NT2/D1 (cell line): ENCODE results near the gene SYNJ1.
"Not testable (repeated sequence)": the region's sequence is repeated elsewhere in the genome, so short reads cannot be mapped to it uniquely, and the experiment has no call there.

ENCODE experiments used
- DNase-seq: peaks from one replicate; pipeline ENCODE4 v3.0.0-alpha.2; 2011; ENCODE audit warnings: low read depth, low spot score
- H3K27me3 ChIP-seq: 2 replicates; pipeline ENCODE4 v1.6.0; 2011; ENCODE audit warnings: mild to moderate bottlenecking; ENCODE audit not compliant: insufficient read length, insufficient read depth
- H3K36me3 ChIP-seq: 2 replicates; pipeline ENCODE4 v1.6.1; 2011; ENCODE audit warnings: mild to moderate bottlenecking, low read length, mixed read lengths; ENCODE audit not compliant: insufficient read depth, insufficient read length
- H3K4me1 ChIP-seq: 2 replicates; pipeline ENCODE4 v1.5.1; 2011; ENCODE audit not compliant: insufficient read depth, insufficient read length
- H3K4me3 ChIP-seq: 2 replicates; pipeline ENCODE4 v1.5.1; 2011; ENCODE audit warnings: low read depth; ENCODE audit not compliant: insufficient read length
- H3K9ac ChIP-seq: 2 replicates; pipeline ENCODE4 v1.6.0; 2011; ENCODE audit warnings: low read depth; ENCODE audit not compliant: insufficient read length
- H3K9me3 ChIP-seq: 2 replicates; pipeline ENCODE4 v1.5.1; 2011; ENCODE audit warnings: mild to moderate bottlenecking, low read length; ENCODE audit not compliant: insufficient read depth
- SUZ12 ChIP-seq: IDR thresholded peaks from 2 replicates; pipeline ENCODE4 v1.6.1; 2011; ENCODE audit not compliant: insufficient read length, insufficient read depth; ENCODE audit errors: extremely low read depth
- YY1 ChIP-seq: IDR thresholded peaks from 2 replicates; pipeline ENCODE4 v1.6.1; 2011; ENCODE audit not compliant: insufficient read length, insufficient read depth
- ZNF274 ChIP-seq: IDR thresholded peaks from 2 replicates; pipeline ENCODE4 v1.6.1; 2011; ENCODE audit warnings: mild to moderate bottlenecking, low read depth, low read length

SYNJ1 gene

DNA sequence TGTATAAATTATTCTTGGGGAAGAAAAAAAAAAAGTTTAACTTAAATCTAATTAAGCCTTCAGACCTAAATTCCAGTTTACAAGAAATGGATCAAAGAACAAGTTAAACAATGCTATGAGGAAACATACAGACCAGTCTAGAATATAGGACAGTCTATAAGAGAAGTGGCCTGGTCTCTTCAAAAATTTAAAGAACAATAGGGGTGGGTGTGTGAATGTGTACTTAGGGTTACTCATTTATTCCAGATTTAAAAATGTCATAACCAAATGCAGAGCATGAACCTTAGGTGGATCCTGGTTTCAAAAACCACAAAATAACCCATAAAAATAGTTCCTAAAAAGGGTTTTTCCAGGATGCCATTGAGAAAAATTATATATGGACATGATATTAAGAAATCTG is 21.8 kb upstream of the SYNJ1 start:
- no peaks in the 10 kb centered on the region for H3K9me3 ChIP-seq
- no peak for TF ChIP-seq SUZ12
- no peak for TF ChIP-seq ZNF274
- TF ChIP-seq YY1: no peak
- H3K9ac ChIP-seq: no peak overlapping the region
- no peak for DNase-seq
- no peaks in the 10 kb centered on the region for H3K4me1 ChIP-seq
- peaks cover 89% of the 10 kb centered on the region for H3K36me3 ChIP-seq
- no peak overlapping the region for H3K4me3 ChIP-seq
- H3K27me3 ChIP-seq: no peaks in the 10 kb centered on the region

DNA sequence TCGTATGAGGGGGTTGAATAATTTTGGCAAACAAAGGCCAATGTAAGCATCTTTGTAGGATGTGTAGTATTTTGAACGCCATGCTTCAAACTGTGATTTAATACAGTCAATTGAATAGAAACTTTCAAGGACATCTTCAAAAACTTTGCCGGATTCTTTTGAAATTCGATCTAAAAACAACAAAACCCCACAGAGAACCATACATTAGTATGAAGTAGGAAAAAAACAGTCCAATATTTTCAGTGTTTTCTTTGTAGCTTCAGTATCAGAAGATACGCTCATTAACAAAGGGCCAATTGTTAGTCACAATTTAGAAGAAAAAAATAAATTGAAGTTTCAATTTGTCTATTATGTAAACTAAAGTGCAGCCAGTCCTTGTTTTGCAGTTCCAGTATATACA is 20.7 kb upstream of the SYNJ1 start:
- Histone ChIP-seq H3K36me3 (peaks cover 89% of the 10 kb centered on the region), H3K9me3 (no peaks in the 10 kb centered on the region), H3K27me3 (no peaks in the 10 kb centered on the region), H3K4me3 (no peak overlapping the region), H3K4me1 (no peaks in the 10 kb centered on the region), H3K9ac (no peak overlapping the region)
- TF ChIP-seq SUZ12 (no peak), ZNF274 (no peak), YY1 (no peak)
- DNase-seq: no peak

DNA sequence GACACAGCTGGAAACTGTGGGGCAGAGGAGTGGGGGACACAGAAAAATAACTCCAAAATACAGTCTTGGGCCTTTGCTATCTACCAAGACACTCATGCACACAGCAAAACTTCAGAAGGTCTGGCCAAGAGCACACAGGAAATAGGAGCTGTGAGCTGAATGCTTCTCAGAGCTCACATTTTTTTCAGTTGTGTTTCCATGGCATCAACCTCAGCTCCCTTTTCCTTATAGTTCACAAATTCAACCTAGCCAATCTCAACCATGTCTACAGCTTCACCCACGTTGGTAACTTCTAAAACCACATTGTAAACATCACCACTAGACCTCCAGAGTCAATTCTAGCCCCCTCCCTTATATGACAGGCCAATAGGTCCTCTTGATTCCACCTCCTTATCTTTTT is 19.6 kb upstream of the SYNJ1 start:
- Histone ChIP-seq H3K27me3 (no peaks in the 10 kb centered on the region), H3K9me3 (no peaks in the 10 kb centered on the region), H3K9ac (no peak overlapping the region), H3K4me3 (no peak overlapping the region), H3K36me3 (peaks cover 90% of the 10 kb centered on the region), H3K4me1 (no peaks in the 10 kb centered on the region)
- no peak for DNase-seq
- TF ChIP-seq ZNF274 (no peak), YY1 (no peak), SUZ12 (no peak)

DNA sequence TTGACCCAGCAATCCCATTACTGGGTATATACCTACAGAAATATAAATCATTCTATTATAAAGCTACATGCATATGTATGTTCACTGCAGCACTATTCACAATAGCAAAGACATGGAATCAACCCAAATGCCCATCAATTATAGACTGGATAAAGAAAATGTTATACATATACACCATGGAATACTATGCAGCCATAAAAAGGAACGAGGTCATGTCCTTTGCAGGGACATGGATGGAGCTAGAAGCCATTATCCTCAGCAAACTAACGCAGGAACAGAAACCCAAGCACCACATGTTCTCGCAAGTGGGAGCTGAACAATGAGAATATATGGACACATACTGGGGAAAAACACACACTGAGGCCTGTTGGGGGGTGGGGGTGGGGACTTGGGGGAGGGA is 18.9 kb upstream of the SYNJ1 start:
- not testable (repeated sequence) for H3K4me1 ChIP-seq, H3K9me3 ChIP-seq, H3K9ac ChIP-seq, H3K27me3 ChIP-seq, DNase-seq, H3K4me3 ChIP-seq
- H3K36me3 ChIP-seq: peaks cover 91% of the 10 kb centered on the region

DNA sequence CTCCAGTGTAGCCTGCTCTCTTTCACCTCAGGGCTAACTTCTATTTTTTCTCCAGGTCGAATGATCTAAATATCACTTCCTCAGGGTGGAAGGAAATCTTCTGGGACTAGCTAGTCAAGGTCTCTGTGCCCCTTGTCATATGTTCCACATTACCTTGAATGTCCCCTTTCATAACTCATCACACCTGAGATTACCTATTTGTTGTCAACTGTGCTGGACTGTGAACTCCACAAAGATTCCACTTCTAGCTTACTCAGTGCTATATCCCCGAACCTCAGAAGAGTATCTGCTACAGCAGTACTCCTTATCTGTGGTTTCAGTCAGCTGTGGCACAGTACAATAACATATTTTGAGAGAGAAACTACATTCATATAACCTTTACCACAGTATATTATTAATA is 14.6 kb upstream of the SYNJ1 start:
- no peaks in the 10 kb centered on the region for H3K9me3 ChIP-seq
- no peak for DNase-seq
- no peaks in the 10 kb centered on the region for H3K27me3 ChIP-seq
- peaks cover 2% of the 10 kb centered on the region for H3K4me1 ChIP-seq
- no peak overlapping the region for H3K4me3 ChIP-seq
- no peak for TF ChIP-seq ZNF274
- TF ChIP-seq SUZ12: no peak
- TF ChIP-seq YY1: no peak
- H3K9ac ChIP-seq: no peak overlapping the region
- peaks cover 96% of the 10 kb centered on the region for H3K36me3 ChIP-seq

DNA sequence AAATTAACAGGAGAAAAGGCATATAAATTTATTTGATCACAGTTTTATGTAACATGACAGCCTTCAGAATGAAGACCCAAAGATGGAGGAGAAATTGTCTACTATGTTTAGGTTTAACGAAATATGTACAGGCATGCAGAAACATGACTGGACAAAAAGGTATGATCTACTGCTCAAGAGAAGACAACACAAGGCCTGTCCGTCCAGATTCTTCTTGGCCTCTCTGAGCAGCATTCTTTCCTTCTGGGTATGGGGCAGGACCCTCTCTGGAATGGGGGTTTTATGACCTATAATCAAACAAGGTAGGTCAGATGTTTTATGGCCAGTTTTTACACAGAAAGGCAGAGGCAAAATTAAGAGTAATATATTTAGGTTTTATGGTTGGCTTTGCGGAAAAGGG is 13.5 kb upstream of the SYNJ1 start:
- H3K27me3 ChIP-seq: no peaks in the 10 kb centered on the region
- peaks cover 97% of the 10 kb centered on the region for H3K36me3 ChIP-seq
- DNase-seq: no peak
- no peaks in the 10 kb centered on the region for H3K9me3 ChIP-seq
- no peak overlapping the region for H3K4me3 ChIP-seq
- TF ChIP-seq YY1 (no peak), ZNF274 (no peak), SUZ12 (no peak)
- peaks cover 2% of the 10 kb centered on the region for H3K4me1 ChIP-seq
- H3K9ac ChIP-seq: no peak overlapping the region

DNA sequence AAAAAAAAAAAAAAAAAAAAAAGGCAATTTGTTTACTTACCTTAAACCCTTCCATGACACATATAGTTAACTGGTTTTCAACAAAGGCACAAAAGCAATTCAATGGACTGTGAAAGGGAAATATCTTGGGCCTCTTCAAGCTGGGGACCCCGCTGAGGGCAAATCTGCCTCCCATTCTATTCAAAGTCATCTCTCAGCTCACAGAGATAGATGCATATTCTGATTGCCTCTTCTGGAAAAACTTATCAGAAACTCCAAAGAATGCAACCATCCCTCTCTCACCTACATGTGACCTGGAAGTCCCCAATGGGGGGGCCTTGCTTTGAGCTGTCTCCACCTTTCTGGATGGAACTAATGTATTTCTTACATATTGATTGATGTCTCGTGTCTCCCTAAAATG is 12.1 kb upstream of the SYNJ1 start:
- no peak overlapping the region for H3K9ac ChIP-seq
- peaks cover 93% of the 10 kb centered on the region for H3K36me3 ChIP-seq
- no peaks in the 10 kb centered on the region for H3K27me3 ChIP-seq
- no peaks in the 10 kb centered on the region for H3K9me3 ChIP-seq
- TF ChIP-seq YY1: no peak
- no peak for TF ChIP-seq ZNF274
- no peak for TF ChIP-seq SUZ12
- H3K4me1 ChIP-seq: peaks cover 2% of the 10 kb centered on the region
- no peak for DNase-seq
- H3K4me3 ChIP-seq: no peak overlapping the region

DNA sequence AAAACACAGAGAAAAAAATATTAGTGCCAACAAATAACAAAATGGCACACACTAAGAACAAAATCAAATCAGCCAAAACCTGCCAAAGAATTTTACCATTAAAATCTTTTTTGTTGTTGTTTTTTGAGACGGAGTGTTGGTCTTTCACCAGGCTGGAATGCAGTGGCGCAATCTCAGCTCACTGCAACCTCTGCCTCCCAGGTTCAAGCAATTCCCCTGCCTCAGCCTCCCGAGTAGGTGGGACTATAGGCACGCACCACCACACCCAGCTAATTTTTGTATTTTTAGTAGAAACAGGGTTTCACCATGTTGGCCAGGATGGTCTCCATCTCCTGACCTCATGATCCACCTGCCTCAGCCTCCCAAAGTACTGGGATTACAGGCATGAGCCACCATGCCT is 8.3 kb upstream of the SYNJ1 start:
- H3K9me3 ChIP-seq, H3K9ac ChIP-seq, DNase-seq, H3K4me3 ChIP-seq, H3K27me3 ChIP-seq, H3K4me1 ChIP-seq: not testable (repeated sequence)
- H3K36me3 ChIP-seq: peaks cover 82% of the 10 kb centered on the region
